ENCODE results near the gene ANKRD42. TPM values are rescaled to one million over a fixed set of nuclear protein-coding genes. Genes with fewer than 3 reads are reported as not detected.
A peak's percentile ranks its signal among the peaks of the same experiment; 100 is the strongest.

Gene ANKRD42
- total RNA-seq, result 4.7 and 4.8 TPM in 2 replicates
- polyA plus RNA-seq (2012), result 10.3 TPM

DNA sequence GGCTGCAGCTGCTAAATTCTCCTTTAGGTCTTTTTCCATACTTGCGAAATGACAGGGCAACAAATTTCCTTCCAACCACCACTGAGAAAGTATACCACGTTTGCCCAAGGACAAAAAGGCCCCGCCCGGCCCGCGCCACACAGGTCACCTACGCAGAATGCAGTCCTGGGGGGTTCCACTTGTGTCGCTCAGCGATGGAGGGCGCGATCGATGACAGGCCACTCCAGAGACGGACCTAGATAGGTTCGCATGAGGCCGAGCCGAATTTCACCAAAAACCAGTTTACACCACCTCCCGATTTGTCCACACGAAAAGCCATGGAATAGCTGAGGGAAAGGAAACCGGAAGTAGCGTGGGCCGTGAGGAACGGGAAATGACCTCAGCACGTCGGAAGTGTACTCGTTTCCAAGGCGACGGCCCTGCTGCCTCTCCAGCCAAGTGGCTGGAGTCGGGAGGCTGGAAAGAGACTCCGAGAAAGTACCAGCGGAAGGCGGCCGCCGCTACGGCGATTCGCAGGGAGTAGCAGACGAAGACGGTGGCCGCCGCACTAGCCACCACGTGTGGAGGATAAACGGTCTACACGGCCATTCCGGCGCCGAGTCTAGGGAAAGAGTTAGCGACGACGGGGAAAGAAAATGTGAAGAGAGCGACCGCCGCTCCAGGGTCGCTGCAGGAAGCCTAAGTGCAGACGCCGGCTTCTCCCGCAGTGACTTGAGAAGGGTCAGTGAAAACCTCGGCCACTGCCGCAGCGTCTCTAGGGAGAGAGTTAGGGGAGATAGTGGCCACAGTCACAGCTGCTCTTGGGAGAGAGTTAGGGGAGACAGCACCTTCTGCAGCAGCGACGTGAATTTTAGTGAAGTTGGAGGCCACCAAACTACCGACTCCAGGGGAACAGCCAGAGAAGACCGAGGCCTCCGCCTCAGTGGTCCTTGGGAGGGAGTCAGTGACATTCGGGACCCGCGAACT is at the start of gene ANKRD42:
Gene ANKRD42 (plus strand): TSS at position 398 of the 966 bp plus-strand sequence. CDS start 959 bp downstream, outside the sequence.
- peak; percentile 97 for DNase-seq (ENCODE audit: low read depth)

DNA sequence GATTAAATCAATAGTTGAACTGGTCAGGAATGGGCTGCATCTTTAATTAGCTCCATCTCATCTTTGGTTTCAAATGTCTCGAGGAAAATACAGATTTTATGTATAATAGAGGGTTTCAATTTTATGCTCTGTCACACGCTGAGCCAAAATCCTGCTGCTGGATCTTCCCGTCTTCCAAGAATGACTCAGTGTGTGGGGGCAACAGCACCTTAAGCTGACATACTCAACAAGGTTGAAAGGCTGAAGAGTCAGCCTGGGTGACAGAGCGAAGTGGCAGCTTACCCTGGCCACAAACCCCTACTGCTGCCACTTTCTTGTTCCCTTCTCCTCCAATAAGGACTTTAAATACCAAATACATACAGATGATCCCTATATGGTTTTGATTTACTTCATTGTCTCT is 45.6 kb upstream of the ANKRD42 start:
- no peak for DNase-seq (ENCODE audit: low read depth)

DNA sequence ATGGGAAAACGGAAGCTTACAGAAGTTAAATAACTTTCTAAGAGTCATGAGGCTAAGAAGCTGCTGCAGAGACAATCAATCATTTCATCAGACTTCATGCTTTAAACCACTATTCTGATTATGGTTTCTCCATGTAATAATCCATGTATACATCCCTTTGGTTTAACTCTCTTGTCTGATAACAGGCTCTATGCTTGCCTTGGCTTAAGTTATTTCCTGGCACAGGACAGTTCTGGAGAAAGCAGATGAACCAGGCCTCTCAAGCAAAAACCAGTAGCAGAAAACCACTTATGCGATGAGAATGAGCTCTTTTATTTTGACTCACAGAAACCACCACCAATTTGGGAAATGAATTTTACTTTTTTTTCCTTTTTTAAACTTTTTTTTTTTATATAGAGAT is 43.1 kb upstream of the ANKRD42 start:
- DNase-seq (ENCODE audit: low read depth), result no peak

DNA sequence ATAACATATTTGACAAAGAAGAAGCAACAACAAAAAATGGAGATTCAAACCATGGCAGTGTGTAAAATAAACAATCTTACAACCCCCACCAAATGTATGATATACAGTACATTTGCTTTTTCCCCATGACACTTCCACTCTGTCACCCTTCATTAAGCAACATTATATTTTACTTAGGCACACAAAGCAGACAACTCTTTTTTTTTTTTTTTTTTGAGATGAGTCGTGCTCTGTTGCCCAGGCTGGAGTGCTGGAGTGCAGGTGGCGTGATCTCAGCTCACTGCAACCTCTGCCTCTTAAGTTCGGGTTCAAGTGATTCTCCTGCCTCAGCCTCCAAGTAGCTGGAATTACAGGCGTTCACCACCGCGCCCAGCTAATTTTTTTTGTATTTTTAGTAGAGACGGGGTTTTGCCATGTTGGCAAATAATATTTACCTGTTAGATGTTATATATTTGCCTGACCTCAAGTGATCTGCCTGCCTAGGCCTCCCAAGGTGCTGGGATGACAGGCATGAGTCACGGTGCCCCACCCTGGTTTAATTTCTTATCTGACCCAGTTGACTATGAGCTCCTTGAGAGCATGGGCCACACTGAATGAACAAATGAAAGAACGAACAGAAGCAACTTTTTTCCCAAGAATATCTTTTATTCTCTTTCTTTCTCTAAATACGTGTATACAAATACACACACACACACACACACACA is 42.1 kb upstream of the ANKRD42 start:
- DNase-seq (ENCODE audit: low read depth), result no peak

DNA sequence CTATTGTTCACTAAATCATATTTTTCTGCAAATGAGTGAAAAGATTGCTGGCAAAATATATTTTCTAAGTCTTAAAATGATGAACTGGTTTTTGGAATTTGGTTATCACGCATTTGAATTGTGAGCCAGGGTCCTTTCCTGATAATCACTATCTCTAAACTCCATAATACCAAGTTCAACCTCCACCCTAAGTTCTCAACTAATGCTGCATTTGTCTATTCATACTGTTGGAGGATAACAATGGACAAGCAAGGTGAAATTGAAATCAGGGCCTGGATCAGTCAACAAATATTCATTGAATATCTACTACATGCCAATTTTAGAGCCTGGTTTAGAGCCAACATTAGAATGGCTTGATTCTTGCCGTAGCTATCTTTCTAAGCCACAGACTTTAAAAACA is 41.2 kb upstream of the ANKRD42 start:
- no peak for DNase-seq (ENCODE audit: low read depth)

DNA sequence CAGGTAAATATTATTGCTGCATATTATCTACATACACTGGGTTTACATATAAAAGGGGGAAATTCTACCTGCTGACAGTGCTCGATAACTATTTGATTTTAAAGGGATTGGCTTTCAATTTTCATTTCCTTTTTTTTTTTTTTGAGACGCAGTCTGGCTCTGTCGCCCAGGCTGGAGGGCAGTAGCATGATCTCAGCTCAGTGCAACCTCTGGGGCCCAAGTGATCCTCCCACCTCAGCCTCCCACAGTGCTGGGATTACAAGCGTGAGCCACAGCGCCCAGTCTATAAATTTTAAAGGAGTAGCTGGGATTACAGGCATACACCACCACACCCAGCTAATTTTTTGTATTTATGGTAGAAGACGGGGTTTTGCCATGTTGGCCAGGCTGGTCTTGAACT is 39.7 kb upstream of the ANKRD42 start:
- DNase-seq (ENCODE audit: low read depth), result no peak

DNA sequence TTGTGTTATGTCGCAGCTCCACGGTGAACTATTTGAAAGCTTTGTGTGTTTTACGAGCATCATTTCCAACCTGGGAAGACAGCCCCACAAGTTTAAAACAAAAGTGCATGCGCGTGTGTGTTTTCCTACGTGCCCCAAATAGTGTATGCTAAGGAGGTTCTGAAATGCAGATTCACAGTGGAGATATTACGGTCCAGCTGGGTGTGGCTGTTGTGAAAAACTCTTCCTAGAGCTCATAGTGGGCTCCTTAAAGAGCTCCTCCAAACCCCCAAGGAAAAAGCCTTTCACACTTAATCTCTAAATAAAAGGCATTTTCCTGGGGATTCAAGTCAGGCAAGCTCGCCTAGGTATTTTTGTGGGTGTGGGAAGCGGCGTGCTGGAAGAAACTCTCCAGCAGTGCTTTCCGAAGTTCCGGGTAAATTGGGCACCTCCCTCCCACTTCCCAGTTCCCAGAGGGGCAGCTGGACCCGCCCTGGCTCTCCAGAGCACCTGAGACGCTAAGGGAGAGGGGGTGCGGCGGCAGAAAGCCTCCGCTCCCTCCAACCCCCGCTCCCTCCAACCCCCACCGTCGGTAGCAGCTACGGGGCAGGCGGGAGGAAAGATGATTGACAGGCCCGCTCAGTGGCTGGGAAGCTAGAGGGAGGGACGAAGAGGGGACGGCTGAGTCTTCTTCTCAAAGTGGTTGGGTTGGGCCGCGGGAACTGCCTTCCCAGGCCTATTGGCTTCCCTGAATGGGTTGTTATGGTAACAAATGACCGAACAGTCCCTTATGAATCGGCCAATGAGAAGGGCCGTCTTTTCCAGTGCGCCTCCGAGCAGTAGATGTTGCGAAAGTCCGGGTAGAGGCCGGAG is 37.1 kb upstream of the ANKRD42 start:
- peak; percentile 100 for DNase-seq (ENCODE audit: low read depth)

DNA sequence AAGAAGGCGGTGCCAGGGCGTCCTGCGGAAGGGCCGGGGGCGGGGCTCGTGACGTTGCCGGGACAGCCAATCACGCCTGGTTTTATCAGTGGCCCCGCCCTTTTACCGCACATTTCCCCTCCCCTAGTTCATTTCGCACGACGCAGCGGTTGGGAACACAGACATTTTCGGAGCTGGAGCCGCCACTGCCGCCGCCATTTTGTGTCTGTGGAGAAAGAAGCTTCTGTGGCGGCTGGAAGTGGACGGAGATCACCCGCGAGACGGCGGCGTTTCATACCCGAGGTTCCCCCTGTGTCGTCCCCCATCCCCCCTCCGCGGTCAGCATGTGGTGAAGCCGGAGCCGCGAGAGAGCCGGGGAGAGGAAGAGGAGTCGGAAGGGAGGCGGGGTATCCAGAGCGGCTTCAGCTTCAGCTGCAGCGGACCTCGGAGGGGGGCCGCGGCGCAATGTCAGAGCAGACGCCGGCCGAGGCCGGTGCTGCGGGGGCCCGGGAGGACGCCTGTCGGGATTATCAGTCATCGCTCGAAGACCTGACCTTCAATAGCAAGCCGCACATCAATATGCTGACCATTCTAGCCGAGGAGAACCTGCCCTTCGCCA is 36.4 kb upstream of the ANKRD42 start, which contains the start of gene PCF11:
Gene PCF11 (plus strand): TSS at position 136 of the 598 bp plus-strand sequence. CDS start 309 bp downstream, at position 445.
- DNase-seq (ENCODE audit: low read depth), result no peak

DNA sequence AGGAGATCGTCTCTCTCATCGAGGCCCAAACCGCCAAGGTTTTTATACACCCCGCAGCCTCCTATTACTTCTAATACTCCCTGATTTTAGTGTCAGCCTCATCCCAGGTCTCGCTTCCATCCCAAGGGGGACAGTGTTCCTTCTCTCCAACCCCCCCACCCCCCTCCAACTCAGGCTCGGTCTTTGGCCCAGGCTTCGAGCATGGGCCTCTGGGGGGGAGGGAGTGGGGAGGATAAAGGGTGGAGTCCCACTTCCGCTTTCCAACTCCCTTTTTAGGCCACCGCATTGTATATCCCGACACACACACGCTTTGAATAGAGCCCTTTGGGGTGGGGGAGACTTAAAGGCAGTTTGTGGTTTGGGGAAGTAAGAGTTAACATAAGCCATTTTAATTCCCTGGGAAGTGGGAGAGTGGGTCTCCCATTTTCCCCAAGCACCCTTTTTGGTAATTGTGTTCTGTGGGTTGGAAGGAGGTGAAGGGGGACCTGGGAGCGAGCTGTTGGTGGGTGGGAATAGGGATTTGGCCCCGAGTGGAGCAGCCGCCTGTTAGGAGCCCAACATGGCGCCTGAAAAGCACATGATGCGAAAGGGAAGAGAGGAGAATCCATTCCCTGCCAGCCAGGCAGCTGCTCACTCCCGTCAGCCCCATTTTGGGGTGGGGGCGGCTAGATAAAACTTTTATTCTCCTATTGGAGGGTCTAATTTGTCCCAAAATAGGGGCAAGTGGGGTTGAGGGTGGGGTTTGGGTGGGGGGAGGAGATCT is 35.7 kb upstream of the ANKRD42 start:
- peak; percentile 78 for DNase-seq (ENCODE audit: low read depth)

DNA sequence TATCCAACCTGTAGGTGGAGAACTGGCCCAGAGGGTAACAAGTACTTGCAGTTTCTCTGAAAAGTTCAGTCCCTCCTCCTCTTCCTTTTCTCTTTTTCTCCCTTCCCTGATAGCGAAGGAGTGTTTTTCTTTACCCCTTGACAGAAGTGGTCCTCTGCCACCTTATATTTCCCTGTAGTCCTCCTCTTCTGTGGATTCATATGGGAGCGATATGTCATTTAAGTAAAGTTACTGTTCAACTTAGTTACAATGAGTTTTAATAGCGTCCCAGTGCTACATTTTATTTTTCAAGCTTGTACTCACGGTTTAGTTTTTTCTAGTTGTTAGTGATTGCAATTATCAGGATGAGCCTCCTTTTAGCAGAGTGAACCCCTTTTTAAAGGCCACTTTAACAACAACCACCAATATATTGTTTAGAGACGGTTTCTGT is 35.1 kb upstream of the ANKRD42 start:
- DNase-seq (ENCODE audit: low read depth), result no peak

DNA sequence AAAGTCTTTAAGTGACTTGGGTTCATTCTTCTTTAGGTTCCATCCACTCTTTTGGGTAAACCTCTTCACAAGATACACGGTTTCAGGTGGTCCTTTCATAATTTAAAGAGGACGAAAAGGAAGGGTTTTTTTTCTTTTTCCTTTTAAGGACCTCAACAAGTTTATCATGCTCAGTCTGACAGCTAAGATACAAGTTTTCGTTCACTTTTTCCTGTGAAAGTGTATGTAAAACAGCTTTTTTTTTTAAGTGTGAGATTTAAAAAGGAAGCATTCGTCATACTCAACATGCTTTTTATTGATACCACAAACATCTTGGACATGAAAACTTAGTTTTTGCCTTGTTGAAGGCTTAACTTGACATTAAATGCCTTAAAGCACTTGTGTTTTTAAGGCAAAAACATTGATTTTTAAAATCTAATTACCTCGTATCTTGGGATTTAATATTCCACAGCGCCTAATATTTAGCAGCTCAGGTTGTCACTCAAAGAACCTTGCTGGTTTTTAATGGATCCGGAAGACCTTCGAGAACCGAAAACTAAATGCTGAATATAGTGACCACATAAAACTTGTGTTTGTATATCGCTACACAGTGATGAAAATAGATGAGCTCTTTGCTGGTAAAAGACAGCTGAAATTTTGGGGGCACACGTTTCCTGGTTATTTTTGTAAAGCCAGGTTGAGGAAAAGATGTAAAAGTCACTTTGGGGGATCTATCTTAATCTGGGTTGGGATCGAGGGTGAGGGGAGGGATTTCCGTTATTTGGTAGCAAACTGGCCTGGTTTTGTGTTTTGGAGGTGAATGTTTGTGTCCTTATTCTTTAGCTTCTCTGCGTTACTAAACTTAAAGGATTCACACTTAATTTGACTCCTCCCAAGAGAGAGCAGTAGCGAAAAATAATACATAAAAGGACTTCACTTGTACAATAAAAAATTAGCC is 34.3 kb upstream of the ANKRD42 start:
- peak; percentile 7 for DNase-seq (ENCODE audit: low read depth)

DNA sequence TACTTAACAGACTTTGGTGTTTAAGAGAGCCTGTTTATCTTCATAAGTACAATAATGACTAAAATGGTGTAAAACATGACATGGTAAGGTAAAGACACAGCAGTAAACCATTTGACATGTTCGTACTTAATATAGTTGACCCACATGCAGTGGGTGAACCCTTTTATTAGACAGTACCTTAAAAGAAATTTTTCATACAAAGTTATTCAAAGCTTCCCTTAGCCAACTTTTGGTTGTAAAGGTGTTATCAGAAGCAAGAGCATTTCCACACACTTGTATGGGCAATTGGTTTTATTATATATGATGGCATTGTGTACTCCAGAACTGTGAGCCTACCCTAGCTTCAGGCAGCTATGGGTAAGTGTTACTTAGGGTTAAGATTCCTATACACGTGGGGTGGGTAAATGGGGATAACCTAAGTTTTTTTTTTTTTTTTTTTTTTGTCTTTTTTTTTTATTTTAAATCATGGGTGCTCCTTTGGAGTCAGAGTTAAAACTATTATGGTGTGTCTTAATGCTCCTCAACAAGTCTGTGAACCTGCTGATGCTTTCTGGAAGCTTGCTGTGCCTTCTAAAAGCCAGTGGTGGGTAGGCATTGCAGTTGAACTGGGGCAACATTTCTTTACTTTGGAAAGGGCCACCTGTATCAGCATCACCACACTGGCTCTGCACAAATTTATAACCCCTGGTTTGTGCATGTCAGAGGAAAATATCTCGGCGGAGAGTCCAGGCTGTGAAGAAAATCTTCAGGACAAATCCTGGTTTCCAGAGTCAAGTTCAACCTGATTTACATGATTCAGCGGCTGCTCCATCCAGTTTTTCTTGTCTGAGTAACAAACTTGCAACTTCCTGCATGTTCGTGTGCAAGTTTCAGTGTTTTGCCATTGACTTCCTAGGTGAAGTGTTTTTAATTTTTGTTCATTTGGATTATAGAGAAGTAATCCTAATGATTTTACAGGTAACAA is 33.3 kb upstream of the ANKRD42 start:
- peak; percentile 16 for DNase-seq (ENCODE audit: low read depth)

DNA sequence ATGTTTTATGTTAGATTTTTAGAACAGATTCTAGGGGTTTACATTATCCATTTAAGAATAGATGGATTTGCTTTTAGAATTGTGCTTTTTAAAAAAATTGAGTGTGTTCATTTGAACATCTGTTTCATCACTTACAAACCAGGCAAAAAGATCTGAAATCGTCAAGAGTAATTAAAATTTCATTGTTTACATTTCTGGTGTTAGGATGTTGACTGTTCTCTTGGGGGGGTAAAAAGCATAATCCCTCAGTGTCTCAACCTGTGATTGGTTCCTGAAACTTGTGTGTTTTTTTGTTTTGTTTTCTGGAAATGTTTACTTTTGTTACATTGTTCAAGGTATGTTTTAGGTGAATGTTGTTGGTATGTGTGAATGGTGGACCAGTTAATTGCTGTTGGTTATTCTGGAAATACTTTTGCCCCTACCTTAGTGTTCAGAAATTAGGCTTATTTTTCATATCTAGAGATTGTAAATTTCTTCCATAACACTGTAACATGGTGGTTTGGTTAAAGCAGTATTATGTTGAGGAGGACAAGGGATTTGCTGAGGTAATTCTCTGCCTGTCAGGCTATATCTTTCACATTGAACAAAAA is 31.8 kb upstream of the ANKRD42 start:
- DNase-seq (ENCODE audit: low read depth), result no peak

DNA sequence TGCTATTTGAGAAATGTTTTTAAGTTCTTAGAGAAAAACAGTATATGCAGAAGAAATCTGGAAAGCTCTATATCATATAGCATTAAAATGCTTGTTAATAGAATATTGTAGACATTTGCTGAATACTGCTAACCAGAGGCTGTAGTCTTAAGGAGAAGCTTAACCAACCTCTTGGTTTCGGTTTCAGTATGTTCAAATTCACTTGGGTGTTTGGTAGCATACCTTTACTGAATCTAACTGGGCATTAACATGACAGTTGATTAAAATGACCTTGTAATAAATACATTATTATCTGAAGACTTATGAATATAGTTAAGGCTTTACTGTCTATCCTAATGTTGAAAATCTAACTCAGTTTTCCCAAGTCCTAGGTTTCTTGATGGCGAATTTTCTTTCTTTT is 31.1 kb upstream of the ANKRD42 start:
- no peak for DNase-seq (ENCODE audit: low read depth)

DNA sequence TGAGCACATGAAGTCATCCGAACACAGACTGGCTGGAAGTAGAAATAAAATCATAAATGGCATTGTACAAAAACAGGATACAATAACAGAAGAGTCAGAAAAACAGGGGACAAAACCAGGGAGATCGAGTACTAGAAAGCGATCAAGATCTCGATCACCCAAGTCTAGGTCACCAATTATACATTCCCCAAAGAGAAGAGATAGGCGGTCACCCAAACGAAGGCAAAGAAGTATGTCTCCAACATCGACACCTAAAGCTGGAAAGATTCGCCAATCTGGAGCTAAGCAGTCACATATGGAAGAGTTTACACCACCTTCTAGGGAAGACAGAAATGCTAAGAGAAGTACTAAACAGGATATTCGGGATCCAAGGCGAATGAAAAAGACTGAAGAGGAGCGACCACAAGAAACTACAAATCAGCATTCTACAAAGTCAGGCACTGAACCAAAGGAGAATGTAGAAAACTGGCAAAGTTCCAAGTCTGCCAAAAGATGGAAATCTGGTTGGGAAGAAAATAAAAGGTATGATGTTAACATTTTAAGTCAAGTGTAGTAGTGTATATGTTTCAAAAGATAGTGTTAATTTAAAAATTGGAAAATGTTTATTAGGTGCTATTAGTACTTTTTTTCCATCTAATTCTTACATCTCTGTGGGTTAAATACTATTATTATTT is 27.2 kb upstream of the ANKRD42 start:
- no peak for DNase-seq (ENCODE audit: low read depth)

DNA sequence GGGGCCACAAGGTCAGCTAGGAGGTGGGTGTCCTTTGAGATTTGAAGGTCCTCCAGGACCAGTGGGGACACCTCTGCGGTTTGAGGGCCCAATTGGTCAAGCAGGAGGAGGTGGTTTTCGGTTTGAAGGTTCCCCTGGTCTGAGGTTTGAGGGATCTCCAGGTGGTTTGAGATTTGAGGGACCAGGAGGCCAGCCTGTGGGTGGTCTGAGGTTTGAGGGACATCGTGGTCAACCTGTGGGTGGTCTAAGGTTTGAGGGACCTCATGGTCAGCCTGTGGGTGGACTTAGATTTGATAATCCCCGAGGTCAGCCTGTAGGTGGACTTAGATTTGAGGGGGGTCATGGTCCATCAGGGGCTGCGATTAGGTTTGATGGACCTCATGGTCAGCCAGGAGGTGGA is 24.8 kb upstream of the ANKRD42 start:
- DNase-seq (ENCODE audit: low read depth), result no peak

DNA sequence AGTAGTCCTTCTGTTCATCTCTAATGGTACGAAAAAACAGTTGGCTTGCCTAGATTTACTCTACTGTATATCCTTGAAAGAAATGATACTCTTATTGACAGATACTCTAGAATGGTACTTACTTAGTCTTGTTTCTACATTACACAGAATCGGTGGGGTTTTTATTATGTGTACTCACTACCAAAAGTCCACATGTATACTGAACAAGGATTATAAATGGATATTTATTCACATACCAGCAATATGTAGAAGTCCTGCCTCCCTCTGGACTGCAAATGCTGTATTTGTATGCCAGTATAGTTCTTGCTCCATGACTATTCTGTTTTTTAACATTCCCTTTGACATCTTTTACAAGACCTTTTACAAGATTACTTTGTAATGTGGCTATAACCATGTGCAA is 22.6 kb upstream of the ANKRD42 start:
- DNase-seq (ENCODE audit: low read depth), result no peak
